Activated CD8-positive, alpha-beta memory T cell treated with anti-CD3 and anti-CD28 coated beads, Interleukin-2, amount 50 U/mL, for 4 hours (primary cell): Measurements from ENCODE around the gene PRR14L.
A peak's percentile ranks its signal among the peaks of the same experiment; 100 is the strongest.
"Not testable (repeated sequence)": the region's sequence is repeated elsewhere in the genome, so short reads cannot be mapped to it uniquely, and the experiment has no call there.

Experiments
- DNase-seq: peaks from one replicate; pipeline ENCODE4 v3.0.0-alpha.2; 2020

Gene PRR14L

GRCh38 chr22:31681349-31682345, 68.3 kb downstream of the PRR14L start:
- no peak for DNase-seq

- DNase-seq = no peak
Measured at GRCh38 chr22:31680861-31681341, 69.0 kb downstream of the PRR14L start.

GRCh38 chr22:31678748-31679147, 71.2 kb downstream of the PRR14L start:
- no peak for DNase-seq

DNA sequence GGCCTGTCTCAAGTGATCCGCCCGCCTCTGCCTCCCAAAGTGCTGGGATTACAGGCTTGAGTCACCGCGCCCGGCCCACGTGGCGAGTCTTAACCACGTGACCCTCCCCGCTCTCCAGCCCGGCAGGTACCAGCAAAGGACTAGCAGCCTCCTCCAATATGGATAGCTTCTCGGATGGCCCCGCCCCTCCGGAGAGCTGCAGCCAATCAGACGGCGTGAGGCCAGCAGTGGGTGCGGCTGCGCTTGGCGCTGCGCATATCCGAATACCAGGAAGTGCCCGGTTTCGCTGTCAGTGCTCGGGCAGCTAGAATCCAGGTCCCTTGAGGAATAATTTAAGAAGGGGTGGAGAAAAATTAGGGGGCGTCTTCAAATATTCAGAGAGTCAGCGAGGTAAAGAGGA, 73.2 kb downstream of the PRR14L start:
- DNase-seq = peak; percentile 92

DNA sequence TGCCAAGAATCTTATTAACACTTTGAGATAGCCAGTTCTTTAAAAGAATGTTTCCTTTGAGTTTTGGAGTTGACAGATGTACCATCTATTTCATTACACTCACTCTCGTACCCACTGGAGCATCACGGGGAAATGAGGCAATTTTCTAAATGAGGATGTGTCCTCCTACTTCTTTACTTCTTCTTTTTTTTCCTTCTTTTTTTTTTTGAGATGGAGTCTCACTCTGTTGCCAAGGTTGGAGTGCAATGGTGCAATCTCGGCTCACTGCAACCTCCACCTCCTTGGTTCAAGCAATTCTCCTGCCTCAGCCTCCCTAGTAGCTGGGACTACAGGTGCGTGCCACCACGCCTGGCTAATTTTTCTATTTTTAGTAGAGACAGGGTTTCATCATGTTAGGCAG, 75.7 kb downstream of the PRR14L start:
- not testable (repeated sequence) for DNase-seq

DNA sequence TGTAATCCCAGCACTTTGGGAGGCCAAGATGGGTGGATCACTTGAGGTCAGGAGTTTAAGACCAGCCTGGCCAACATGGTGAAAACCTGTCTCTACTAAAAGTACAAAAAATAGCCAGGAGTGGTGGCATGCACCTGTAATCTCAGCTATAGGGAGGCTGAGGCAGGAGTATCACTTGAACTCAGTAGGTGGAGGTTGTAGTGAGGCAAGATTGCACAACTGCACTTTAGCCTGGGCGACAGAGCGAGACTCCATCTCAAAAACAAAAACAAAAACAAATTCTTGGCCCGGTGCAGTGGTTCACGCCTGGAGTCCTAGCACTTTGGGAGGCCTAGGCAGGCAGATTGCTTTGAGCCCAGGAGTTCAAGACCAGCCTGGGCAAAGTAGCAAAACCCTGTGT, 81.1 kb downstream of the PRR14L start:
- DNase-seq = not testable (repeated sequence)

GRCh38 chr22:31662668-31663037, 87.3 kb downstream of the PRR14L start:
- no peak for DNase-seq

DNA sequence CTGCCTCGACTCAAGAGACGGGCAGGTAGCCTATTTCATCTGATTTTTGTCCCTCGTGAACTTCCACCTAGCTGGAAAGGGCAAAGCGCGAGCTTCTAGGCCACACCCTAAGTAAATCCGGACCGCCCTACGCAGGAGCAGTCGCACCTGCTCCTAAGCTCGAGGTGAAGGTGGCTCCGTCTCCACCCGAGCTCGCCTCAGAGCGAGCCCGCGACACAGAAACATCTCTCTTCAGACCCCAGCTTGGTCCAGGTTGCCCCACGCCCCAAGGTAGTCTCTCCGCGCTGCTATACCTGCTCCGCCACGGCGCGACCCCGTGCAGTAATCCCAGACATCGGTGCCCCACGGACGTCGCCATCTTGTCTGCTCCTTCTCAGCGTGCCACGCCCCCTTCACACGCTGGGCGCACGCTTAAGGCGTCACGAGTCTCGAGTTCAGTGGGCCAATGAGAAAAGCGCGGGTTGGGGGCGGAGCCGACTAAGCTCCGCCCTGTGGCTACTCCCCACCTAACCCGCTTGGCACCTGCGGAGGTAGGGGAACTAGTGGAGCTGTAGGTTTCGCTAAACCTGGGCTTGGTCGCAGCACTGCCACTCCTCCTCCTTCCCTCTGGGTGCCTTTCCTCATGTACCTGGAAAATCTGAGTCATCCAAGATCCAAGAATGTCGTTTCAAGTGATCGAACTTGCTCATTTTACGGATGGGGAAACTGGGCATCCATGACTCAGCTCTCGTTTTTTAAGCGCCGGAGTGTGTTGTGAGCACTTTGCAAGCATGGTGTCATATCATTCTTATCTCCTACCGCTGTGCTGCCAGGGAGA, 87.9 kb downstream of the PRR14L start, which contains the start of gene PISD:
Gene PISD (minus strand): TSS at position 365 of the 817 bp plus-strand sequence. CDS start 7 bp downstream, at position 358.
- peak; percentile 98 for DNase-seq

GRCh38 chr22:31660860-31661341, 89.0 kb downstream of the PRR14L start:
- DNase-seq = peak; percentile 41

DNA sequence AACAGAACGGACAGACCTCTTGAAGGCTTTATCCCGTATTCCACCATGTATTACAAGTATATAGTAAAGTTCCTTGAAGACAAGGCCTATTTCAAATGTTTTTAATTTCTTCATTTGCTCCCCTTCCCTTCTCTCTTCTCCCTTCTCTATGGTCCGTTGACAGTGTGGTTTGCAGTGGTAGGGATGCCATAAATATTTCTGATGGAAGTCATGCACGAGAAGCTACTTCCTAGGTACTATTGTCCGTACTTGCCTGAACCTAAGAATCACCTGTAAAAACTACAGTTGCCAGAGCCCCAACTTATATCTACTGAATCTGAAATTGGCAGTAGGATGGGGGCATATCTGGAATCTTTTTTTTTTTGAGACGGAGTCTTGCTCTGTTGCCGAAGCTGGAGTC, 90.7 kb downstream of the PRR14L start:
- DNase-seq = no peak

DNA sequence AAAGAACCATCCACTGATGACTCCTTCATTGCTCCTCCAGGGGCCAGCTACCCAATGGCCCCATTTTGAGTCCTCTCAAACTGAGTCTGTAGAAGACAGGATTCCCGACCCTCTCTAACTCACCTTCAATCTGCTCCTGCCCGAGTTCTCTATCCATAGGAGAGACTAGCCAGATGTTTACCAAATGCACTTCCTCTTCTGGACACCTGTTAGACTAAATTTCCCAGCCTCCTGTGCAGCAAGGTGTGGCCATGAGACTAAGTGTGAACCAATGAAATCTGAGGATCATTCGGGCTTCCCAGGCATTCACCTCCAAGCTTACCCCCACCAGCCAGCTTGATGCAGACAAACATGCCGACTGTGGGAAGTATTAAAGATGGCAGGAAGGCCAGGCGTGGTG, 95.5 kb downstream of the PRR14L start:
- DNase-seq = no peak

GRCh38 chr22:31653944-31654343, 96.0 kb downstream of the PRR14L start:
- DNase-seq = no peak

GRCh38 chr22:31652911-31653684, 96.8 kb downstream of the PRR14L start:
- no peak for DNase-seq

DNA sequence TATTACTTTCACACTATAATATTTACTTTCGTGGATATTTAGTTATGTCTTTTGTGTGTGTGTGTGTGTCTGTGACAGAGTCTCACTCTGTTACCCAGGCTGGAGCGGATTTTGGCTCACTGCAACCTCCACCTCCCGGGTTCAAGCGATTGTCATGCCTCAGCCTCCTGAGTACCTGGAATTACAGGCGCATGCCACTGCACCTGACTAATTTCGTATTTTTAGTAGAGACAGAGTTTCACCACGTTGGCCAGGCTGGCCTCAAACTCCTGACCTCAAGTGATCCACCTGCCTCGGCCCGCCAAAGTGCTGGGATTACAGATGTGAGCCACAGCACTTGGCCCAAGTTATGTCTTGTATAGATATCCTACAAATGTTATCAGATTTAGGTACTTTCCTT, 97.8 kb downstream of the PRR14L start:
- no peak for DNase-seq

GRCh38 chr22:31651664-31652063, 98.3 kb downstream of the PRR14L start:
- DNase-seq = no peak

DNA sequence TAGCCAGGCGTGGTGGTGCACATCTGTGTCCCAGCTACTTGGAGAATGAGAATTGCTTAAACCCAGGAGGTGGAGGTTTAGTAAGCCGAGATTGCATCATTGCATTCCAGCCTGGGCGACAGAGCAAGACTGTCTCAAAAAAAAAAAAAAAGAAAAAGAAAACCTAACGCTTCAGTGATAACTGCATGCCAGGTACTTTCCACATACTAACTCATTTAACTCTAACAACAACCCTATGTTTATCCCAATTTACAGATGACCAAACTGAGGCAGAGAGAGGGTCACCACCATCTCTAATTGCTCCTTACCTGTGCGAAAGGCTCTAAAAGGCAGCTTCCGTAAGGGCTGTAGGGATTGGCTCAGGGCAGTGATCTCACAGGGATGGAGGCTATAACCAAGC, 99.5 kb downstream of the PRR14L start:
- no peak for DNase-seq

GRCh38 chr22:31647523-31648320, 102.2 kb downstream of the PRR14L start:
- no peak for DNase-seq

DNA sequence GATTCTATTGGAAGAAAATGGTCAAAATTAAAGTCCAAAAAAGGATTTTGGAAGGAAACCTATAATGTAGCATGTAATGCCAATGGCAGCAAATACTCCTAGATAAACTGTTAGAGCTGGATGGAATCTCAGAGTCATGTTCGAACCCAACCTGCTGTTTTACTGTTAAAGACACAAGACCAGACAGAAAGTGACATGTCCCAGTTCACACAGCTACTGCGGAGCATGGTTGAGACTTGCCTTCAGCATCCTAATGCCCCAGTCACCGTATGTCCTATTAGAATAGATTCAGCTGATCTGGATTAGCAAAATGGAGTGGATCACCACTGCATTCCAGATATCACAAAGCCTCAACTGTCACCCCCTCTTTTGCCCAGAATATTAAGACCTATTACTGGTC, 102.9 kb downstream of the PRR14L start:
- no peak for DNase-seq

DNA sequence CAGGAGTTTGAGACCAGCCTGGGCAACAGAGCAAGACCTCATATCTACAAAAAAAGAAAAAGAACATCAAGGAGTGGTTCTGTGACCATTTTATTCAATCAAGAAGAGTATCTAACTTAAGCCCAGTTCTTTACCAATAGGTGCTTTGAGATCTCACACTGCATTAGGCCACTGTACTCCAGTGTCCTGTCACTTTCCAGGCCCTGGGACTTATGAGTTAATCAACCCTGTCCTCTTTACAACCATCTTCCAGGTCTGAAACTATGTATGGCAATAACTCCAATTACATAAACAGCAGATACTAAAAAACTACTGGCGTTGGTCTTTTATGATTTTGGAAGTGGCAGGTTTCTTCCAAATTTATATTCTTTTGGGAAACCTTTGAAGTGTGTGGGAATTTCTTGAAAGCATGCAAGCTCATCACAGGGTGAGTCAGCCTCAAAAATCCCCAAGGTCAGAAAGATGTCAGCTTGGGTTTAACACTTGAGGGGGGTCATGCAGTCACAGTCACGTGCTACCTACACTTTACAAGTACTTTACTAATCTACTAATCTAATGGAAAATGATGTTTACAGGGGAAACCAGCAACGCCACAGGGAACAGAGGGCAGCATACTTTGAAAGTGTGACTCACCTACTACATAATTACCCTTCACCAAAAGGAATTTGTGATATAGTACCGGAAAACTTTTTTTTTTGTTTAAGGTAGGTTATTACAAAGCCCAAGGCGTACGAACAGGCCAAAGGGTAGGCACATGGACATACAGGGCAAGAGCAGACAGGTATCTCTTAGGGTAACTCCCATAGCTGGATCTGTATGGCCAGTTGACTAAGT, 103.5 kb downstream of the PRR14L start:
- DNase-seq = peak; percentile 34

DNA sequence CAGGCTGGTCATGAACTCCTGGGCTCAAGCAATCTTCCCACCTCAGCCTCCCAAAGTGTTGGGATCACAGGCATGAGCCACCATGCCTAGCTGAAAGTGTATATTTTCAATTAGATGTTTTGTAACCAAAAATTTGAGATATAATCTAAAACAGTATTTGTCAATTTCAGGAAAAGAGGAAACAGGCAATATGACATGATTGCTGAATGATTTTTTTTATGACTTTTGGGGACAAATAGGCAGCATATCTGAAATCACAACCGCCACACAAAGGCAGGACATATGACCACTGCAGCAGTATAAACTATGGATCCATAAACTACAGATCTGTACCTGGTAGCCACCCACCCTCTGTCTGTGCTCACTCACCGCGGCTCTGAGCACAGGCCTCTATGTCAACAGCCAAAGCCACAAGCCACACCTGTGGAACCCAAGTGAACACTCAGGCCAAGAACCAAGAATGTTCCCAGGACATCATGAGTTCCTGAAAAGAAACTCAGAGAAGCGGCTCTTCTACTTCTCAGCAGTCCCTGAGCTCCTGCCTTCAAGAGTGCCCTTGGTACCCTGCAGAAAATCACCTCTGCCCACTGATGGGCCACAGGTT, 110.4 kb downstream of the PRR14L start:
- DNase-seq = no peak
